Coronary artery (tissue), 2 donors: ENCODE data around the gene PPM1J.

ENCODE experiments used
- DNase-seq: peaks from one replicate; pipeline ENCODE4 v3.0.0-alpha.2; 2017; ENCODE audit warnings: low spot score
- H3K27ac ChIP-seq, 2 donors: fragments of 200-600 bp; sonication (generic); one replicate each; pipeline ENCODE4 v1.5.1; 2016 to 2019
- H3K4me3 ChIP-seq: fragments of 200-600 bp; sonication (generic); 2 replicates; pipeline ENCODE4 v1.5.1; 2016; ENCODE audit warnings: mild to moderate bottlenecking, moderate library complexity
- TF ChIP-seq, protein P1 (sequence below): fragments of 200-600 bp; sonication (generic); IDR thresholded peaks from one replicate; pipeline ENCODE4 v1.5.1; 2019; ENCODE audit warnings: antibody characterized with exemption

PPM1J gene

DNA sequence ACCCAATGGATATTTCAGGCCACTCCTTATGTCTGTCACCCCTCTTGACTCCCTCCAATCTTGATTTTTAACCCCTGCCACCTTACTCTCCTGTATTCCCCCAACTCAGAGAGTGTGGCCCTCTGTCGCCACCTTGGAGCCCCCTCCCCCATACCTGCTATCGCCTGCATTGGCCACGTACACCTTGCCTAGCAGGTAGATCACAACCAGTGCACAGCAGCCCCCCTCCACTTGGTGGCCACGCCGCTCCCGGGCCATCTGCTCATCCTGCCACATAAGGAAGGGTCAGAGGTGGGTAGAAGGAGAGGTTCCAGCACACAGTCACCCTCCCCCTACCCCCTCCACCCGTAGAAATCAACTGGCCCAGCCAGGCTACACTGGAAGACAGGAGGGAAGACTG is 2.9 kb downstream of the PPM1J start:
- H3K4me3 ChIP-seq: no peak overlapping the region
- TF ChIP-seq, protein P1, sequence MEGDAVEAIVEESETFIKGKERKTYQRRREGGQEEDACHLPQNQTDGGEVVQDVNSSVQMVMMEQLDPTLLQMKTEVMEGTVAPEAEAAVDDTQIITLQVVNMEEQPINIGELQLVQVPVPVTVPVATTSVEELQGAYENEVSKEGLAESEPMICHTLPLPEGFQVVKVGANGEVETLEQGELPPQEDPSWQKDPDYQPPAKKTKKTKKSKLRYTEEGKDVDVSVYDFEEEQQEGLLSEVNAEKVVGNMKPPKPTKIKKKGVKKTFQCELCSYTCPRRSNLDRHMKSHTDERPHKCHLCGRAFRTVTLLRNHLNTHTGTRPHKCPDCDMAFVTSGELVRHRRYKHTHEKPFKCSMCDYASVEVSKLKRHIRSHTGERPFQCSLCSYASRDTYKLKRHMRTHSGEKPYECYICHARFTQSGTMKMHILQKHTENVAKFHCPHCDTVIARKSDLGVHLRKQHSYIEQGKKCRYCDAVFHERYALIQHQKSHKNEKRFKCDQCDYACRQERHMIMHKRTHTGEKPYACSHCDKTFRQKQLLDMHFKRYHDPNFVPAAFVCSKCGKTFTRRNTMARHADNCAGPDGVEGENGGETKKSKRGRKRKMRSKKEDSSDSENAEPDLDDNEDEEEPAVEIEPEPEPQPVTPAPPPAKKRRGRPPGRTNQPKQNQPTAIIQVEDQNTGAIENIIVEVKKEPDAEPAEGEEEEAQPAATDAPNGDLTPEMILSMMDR: no peak
- no peak overlapping the region for H3K27ac ChIP-seq
- peak; percentile 60 for DNase-seq

DNA sequence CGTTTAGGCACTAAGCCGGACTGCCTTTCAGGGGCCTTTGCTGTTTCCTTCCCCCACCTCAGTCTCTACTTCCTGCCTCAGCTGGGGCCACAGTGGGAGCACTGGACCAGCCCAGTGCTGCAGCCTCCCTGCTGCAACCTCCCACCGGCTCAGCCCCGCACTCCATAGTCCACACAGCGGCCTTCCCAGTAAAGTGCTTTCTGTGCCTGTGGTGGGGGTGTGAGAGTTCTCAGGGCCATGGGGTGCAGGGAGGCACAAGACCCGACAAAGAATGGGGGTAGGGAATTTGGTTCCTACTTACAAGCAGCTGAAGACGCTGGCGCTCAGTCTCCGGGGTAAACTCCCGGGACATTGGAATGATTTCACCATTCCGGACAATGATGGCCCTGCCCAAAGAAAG is 3.5 kb downstream of the PPM1J start:
- H3K4me3 ChIP-seq: no peak overlapping the region
- peak; percentile 65 for DNase-seq
- no peak overlapping the region for H3K27ac ChIP-seq
- TF ChIP-seq, protein P1: no peak

DNA sequence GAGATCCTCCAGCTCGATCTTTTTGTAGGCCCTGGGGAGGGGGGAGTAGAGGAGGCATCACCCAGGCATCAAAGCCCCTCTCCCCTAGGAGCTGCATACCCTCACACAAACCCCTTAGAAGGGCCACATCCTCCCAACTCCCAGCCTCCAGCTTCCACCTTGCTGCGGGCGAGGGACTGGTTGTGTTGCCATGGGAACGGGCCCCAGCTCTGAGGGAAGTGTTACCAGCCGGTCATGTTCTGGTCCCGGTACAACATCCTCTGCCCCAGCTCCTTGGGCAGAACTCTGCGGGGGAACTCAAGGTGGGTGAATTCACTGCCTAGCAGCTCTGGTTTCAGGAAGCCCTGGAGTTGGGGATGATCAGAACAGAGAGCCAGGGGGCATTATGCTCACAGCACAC is 4.1 kb downstream of the PPM1J start:
- no peak overlapping the region for H3K27ac ChIP-seq
- TF ChIP-seq, protein P1: no peak
- no peak overlapping the region for H3K4me3 ChIP-seq
- peak; percentile 73 for DNase-seq

DNA sequence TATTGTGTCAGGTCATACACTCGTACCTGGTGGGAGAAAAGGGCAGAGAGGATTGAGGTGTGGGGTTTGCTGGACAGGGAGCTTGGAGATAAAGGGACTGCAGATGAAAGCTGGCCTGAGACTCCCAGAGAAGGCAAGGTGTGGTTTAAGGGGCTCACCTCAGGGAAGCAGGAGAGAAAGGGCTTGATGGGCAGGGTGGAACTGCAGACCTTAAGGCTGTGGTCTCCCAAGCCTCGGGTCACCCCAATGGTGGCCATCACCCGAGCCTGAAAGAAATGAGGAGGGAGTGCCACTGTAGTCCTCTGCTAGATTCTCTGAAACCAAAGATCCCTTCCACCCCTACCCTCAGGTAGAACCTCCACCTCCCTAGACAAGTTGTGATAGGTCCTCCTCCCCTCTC is 4.5 kb downstream of the PPM1J start:
- H3K4me3 ChIP-seq: no peak overlapping the region
- TF ChIP-seq, protein P1: no peak
- DNase-seq: peak; percentile 56
- H3K27ac ChIP-seq: no peak overlapping the region

DNA sequence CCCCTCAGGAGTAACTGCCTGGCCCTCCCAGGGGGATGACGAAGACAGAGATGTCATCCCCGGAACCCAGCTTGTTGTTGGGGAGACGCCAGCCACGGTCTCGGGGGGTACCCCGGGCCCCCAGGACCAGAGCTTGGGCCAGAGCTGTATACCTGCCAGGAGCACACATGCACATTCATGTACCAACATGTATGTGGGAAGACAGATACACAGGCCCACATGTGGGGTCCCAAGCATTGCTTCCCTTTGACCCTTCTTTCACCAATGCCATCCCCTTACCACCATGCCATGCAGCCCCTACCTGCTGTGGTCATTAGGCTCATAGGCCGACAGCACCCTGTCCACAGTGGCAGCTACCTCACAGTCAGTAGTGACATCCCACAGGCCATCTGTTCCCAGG is 5.0 kb downstream of the PPM1J start:
- DNase-seq: no peak
- Histone ChIP-seq H3K4me3 (no peak overlapping the region), H3K27ac (no peak overlapping the region)
- TF ChIP-seq, protein P1: no peak

DNA sequence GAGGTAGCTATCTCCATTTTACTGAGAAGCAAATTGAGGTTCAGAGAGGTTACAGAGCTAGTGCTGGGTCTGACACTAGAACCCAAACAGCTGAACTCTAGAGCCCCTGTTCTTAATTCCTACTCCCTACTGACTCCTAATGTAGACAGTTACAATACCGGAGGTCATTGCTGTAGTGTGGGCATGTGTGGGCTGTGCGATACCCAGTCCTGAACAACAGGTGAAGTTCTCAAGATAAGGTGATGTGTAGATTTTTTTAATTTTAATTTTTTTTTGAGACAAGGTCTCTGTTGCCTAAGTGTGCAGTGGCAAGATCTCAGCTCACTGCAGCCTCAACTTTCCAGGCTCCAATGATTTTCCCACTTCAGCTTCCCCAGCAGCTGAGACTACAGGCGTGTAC is 6.6 kb downstream of the PPM1J start:
- TF ChIP-seq, protein P1: no peak
- H3K27ac ChIP-seq: no peak overlapping the region
- no peak overlapping the region for H3K4me3 ChIP-seq
- no peak for DNase-seq

DNA sequence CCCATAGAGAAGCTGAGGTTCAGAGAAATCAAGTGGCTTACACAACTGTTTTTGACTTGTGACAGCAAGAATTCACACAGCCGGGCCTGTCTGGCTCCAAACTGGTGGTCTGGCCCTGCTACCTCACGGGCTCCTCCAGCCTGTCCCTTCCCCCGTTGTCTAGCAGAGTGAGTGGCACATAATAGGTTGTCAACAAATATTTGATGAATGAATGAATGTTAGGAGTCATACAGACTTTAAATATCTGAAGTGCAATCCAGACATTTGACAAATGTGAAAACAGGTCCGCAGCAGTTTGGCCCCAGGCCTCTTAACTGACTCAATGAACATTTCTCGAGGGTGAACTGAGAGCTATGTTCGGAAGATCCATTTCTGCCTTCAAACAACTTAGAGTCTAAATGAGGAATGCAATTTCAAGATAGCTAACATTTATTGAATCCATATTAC is 7.1 kb downstream of the PPM1J start:
- DNase-seq: no peak
- peak overlapping the region; percentile 95 to 99 for H3K27ac ChIP-seq
- H3K4me3 ChIP-seq: peak overlapping the region; percentile 98

More for the DNA sequence above, 7.1 kb downstream of the PPM1J start:
- TF ChIP-seq, protein P1: no peak
